ENCODE results near the gene GPC6.

- TF ChIP-seq CTCF (conservative IDR thresholded peaks at IDR 0.05; ENCODE audit: low read length) (no peak), EZH2phosphoT487 (IDR thresholded peaks at IDR 0.05; ENCODE audit: borderline replicate concordance, low read depth, low read length) (no peak)
These were observed 550.9 kb downstream of the GPC6 start for GRCh38 chr13:93777504-93777903.

Data from OCI-LY7 (cell line).